Measurements from ENCODE around the gene TTC12.

- TF ChIP-seq CTCF (IDR thresholded peaks at IDR 0.05; ENCODE audit: extremely low read depth in 1 of 2, insufficient read depth in 1 of 2, low read depth in 1 of 2, low read length in 2 of 2) (no peak), POLR2A (IDR thresholded peaks at IDR 0.05; ENCODE audit: low read depth, low read length) (no peak), POLR2AphosphoS5 (IDR thresholded peaks at IDR 0.05; ENCODE audit: insufficient read depth, low read depth, low read length) (no peak), EZH2 (IDR thresholded peaks at IDR 0.05; ENCODE audit: borderline replicate concordance, low read depth, low read length, severe bottlenecking) (no peak)
These were observed 34.8 kb upstream of the TTC12 start for GRCh38 chr11:113279591-113279990.
